AG09309 (cell line): ENCODE measurements around the gene EFNB1.

Experiments used
- DNase-seq: peaks from one replicate; pipeline ENCODE4 v3.0.0-alpha.2; 2010; ENCODE audit warnings: low read depth
- H3K4me3 ChIP-seq: 2 replicates; pipeline ENCODE4 v1.5.1; 2011; ENCODE audit warnings: mild to moderate bottlenecking, low read depth, low read length, moderate library complexity; ENCODE audit not compliant: control insufficient read depth
- TF ChIP-seq, protein P1 (sequence below): IDR thresholded peaks from 2 replicates; pipeline ENCODE4 v1.5.1; 2011; ENCODE audit warnings: mild to moderate bottlenecking, low read depth, low read length, inconsistent platforms; ENCODE audit not compliant: insufficient read depth, control insufficient read depth; ENCODE audit errors: missing control alignments

EFNB1 gene

GRCh38 chrX:68801737-68802290 lies 27.0 kb upstream of the EFNB1 start:
- no peak overlapping the region for H3K4me3 ChIP-seq
- DNase-seq, result no peak
- TF ChIP-seq, protein P1, sequence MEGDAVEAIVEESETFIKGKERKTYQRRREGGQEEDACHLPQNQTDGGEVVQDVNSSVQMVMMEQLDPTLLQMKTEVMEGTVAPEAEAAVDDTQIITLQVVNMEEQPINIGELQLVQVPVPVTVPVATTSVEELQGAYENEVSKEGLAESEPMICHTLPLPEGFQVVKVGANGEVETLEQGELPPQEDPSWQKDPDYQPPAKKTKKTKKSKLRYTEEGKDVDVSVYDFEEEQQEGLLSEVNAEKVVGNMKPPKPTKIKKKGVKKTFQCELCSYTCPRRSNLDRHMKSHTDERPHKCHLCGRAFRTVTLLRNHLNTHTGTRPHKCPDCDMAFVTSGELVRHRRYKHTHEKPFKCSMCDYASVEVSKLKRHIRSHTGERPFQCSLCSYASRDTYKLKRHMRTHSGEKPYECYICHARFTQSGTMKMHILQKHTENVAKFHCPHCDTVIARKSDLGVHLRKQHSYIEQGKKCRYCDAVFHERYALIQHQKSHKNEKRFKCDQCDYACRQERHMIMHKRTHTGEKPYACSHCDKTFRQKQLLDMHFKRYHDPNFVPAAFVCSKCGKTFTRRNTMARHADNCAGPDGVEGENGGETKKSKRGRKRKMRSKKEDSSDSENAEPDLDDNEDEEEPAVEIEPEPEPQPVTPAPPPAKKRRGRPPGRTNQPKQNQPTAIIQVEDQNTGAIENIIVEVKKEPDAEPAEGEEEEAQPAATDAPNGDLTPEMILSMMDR, result no peak

DNA sequence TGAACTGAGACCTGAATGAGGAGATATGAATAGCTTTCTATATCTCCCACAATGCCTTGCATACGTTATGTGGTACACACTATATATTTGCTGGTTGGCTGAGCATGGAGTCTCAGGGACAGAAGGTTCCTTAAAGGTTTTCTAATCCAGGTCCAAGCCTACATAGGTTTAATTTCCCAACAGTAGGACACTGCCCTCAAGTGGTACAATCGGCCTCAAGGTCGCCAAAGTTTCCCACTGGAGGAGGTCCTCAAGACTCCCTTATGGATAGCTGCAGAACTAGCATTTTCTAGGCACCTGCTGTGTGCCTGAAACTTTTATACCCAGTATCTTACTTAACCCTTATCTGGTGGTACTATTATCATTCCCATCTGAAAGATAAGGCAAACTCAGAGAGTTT lies 21.0 kb upstream of the EFNB1 start:
- H3K4me3 ChIP-seq, result no peak overlapping the region
- DNase-seq, result no peak
- TF ChIP-seq, protein P1, result peak; percentile 43

GRCh38 chrX:68808686-68809357 lies 20.0 kb upstream of the EFNB1 start:
- no peak for DNase-seq
- TF ChIP-seq, protein P1, result peak; percentile 50
- no peak overlapping the region for H3K4me3 ChIP-seq

- TF ChIP-seq, protein P1, result no peak
Measured at GRCh38 chrX:68820476-68821110, 8.2 kb upstream of the EFNB1 start.

DNA sequence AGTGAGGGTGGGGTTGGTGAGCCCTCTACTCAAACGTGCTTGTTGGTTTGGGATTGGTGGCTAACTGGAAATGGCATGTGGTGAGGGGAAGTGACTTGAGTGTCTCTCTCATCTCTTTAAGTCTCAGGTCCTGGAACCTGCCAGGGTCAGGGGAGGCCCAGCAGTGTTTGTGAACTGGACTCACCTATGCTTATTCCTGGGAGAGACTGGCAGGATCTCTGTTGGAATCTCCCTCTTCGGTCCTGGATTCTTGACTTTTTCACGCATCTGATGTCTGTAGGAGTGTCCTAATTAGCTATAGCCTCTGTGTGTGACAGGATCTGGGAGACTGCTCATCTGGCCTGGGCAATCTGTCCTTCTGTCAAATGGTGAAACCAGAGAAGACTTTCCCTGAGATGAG lies 7.2 kb upstream of the EFNB1 start:
- TF ChIP-seq, protein P1, result no peak
- H3K4me3 ChIP-seq, result no peak overlapping the region
- DNase-seq, result no peak

More at GRCh38 chrX:68820476-68821110, 8.2 kb upstream of the EFNB1 start:
- no peak for DNase-seq
- H3K4me3 ChIP-seq, result no peak overlapping the region

- DNase-seq, result no peak
- TF ChIP-seq, protein P1, result peak; percentile 78
- no peak overlapping the region for H3K4me3 ChIP-seq
Measured at GRCh38 chrX:68822641-68823410, 6.0 kb upstream of the EFNB1 start.
